Measurements from ENCODE around the gene TRABD2B. TPM values are rescaled to one million over a fixed set of nuclear protein-coding genes. Genes with fewer than 3 reads are reported as not detected.

TRABD2B gene
- total RNA-seq, 1 donor from 2014 or later, result 0.89 TPM

DNA sequence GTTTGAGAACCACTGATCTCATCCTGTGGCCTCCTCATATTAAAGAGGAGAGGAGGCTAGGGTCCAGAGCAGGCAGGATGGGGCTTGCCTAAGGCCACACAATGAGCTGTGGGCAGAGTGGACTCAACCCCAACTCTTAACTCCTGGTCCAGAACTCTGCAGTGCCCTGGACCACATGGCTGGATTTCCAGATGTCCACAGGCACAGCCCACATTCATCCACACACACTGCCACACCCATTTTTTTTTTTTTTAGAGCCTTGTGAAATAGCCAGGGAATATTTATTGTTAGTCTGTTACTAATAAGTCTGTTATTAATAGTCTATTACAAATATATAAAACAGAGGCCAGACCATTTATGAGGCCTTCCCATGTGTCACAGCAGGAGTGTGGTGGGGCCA lies 192.2 kb downstream of the TRABD2B start:
- H3K36me3 ChIP-seq (ENCODE audit: insufficient read depth, low read length), result no peaks in the 10 kb centered on the region
- H3K4me3 ChIP-seq (ENCODE audit: insufficient read depth, low read depth, low read length), result no peak overlapping the region
- no peak overlapping the region for H3K9ac ChIP-seq (ENCODE audit: low read length)
- H3K4me1 ChIP-seq (ENCODE audit: insufficient read depth, low read length), result no peaks in the 10 kb centered on the region
- H2AFZ ChIP-seq (ENCODE audit: low read depth, low read length), result no peak overlapping the region
- Mint-ChIP-seq H3K36me3 (ENCODE audit: low read depth, unreplicated experiment) (peaks cover 6% of the 10 kb centered on the region), H3K9me3 (ENCODE audit: unreplicated experiment) (peaks cover 2% of the 10 kb centered on the region), H3K4me3 (ENCODE audit: unreplicated experiment) (no peak overlapping the region), H3K4me1 (ENCODE audit: low read depth, unreplicated experiment) (peaks cover 11% of the 10 kb centered on the region), H3K27me3 (ENCODE audit: low read depth, unreplicated experiment) (peaks cover 15% of the 10 kb centered on the region), H3K27ac (ENCODE audit: unreplicated experiment) (no peak overlapping the region)
- no peaks in the 10 kb centered on the region for H4K20me1 ChIP-seq (ENCODE audit: insufficient read depth, low read length)
- H3K4me2 ChIP-seq (ENCODE audit: low read length), result no peak overlapping the region
- H3K27me3 ChIP-seq (ENCODE audit: insufficient read depth, low read length), result no peaks in the 10 kb centered on the region
- no peak for FAIRE-seq
- H3K79me2 ChIP-seq (ENCODE audit: insufficient read depth, low read length), result no peaks in the 10 kb centered on the region
- DNase-seq (ENCODE audit: low read depth), result no peak
- H3K9me3 ChIP-seq (ENCODE audit: insufficient read depth, low read depth, low read length), result no peaks in the 10 kb centered on the region
- no peak overlapping the region for H3K27ac ChIP-seq (ENCODE audit: low read depth, low read length)
- TF ChIP-seq, protein P1, sequence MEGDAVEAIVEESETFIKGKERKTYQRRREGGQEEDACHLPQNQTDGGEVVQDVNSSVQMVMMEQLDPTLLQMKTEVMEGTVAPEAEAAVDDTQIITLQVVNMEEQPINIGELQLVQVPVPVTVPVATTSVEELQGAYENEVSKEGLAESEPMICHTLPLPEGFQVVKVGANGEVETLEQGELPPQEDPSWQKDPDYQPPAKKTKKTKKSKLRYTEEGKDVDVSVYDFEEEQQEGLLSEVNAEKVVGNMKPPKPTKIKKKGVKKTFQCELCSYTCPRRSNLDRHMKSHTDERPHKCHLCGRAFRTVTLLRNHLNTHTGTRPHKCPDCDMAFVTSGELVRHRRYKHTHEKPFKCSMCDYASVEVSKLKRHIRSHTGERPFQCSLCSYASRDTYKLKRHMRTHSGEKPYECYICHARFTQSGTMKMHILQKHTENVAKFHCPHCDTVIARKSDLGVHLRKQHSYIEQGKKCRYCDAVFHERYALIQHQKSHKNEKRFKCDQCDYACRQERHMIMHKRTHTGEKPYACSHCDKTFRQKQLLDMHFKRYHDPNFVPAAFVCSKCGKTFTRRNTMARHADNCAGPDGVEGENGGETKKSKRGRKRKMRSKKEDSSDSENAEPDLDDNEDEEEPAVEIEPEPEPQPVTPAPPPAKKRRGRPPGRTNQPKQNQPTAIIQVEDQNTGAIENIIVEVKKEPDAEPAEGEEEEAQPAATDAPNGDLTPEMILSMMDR (IDR thresholded peaks at IDR 0.05; ENCODE audit: insufficient read depth, low read depth, low read length), result no peak
- TF ChIP-seq EZH2 (IDR thresholded peaks at IDR 0.05; ENCODE audit: insufficient read depth, low read length), result no peak

DNA sequence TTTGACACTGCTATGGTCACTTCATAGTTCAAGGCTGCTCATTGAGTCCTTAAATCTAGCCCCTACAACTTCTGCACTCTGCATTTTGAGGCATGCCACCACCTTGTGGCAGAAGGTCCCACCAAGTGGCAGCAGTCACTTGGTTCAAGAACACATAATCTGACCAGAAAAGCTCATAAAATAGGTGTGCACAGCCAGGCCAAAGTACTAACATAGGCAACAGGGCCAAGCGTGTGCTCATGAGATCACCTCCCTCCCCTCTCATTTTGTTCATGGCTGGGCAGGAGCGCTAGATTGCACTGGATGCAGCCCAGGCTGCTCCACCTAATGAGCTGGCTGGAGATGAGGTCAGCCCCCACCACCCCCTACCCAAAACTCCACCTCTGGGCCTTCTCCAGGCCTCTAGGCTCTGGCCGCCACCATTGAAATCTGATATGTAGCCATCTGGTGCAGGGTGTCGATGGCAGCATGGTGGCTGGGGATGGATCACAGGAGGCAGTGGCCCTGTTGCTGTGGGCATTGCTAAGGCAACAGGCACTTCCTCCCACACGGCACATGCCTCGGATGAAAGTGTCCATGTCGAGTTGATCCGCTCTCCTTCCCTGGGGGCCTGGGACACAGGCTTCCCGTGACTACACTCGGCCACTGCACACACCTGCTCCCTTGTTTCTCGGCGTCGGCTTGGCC lies 193.2 kb downstream of the TRABD2B start:
- H3K36me3 Mint-ChIP-seq (ENCODE audit: low read depth, unreplicated experiment), result peaks cover 8% of the 10 kb centered on the region
- Histone ChIP-seq H3K36me3 (ENCODE audit: insufficient read depth, low read length) (no peaks in the 10 kb centered on the region), H3K79me2 (ENCODE audit: insufficient read depth, low read length) (no peaks in the 10 kb centered on the region), H3K9me3 (ENCODE audit: insufficient read depth, low read depth, low read length) (no peaks in the 10 kb centered on the region), H3K4me1 (ENCODE audit: insufficient read depth, low read length) (no peaks in the 10 kb centered on the region), H3K27ac (ENCODE audit: low read depth, low read length) (no peak overlapping the region), H3K4me3 (ENCODE audit: insufficient read depth, low read depth, low read length) (no peak overlapping the region), H3K27me3 (ENCODE audit: insufficient read depth, low read length) (no peaks in the 10 kb centered on the region), H3K9ac (ENCODE audit: low read length) (no peak overlapping the region), H2AFZ (ENCODE audit: low read depth, low read length) (no peak overlapping the region), H3K4me2 (ENCODE audit: low read length) (no peak overlapping the region), H4K20me1 (ENCODE audit: insufficient read depth, low read length) (no peaks in the 10 kb centered on the region)
- peaks cover 2% of the 10 kb centered on the region for H3K9me3 Mint-ChIP-seq (ENCODE audit: unreplicated experiment)
- H3K27me3 Mint-ChIP-seq (ENCODE audit: low read depth, unreplicated experiment), result peaks cover 17% of the 10 kb centered on the region
- FAIRE-seq, result no peak
- no peak for TF ChIP-seq EZH2 (IDR thresholded peaks at IDR 0.05; ENCODE audit: insufficient read depth, low read length)
- TF ChIP-seq, protein P1 (IDR thresholded peaks at IDR 0.05; ENCODE audit: insufficient read depth, low read depth, low read length), result no peak
- DNase-seq (ENCODE audit: low read depth), result no peak
- no peak overlapping the region for H3K27ac Mint-ChIP-seq (ENCODE audit: unreplicated experiment)
- H3K4me3 Mint-ChIP-seq (ENCODE audit: unreplicated experiment), result no peak overlapping the region
- H3K4me1 Mint-ChIP-seq (ENCODE audit: low read depth, unreplicated experiment), result peaks cover 7% of the 10 kb centered on the region

DNA sequence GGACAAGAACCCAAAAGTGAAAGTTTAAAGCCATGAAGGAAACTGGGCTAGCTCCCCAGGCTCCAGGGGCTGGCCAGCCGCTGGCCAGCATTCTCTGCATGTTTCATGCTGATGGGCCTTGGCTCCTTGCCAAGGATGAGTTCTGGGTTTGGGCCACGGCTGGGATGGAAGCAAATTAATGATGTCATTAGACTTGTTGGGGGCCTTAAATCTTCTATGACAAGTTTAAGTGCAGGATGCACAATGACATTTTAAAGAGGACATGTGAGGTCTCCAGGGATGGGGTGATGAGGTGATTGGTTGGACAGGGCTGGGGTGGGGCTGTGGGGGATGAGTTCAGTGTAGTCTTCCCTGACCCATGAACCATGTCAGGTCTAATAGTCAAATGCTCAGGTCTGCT lies 199.6 kb downstream of the TRABD2B start:
- Histone ChIP-seq H3K36me3 (ENCODE audit: insufficient read depth, low read length) (no peaks in the 10 kb centered on the region), H4K20me1 (ENCODE audit: insufficient read depth, low read length) (no peaks in the 10 kb centered on the region), H3K79me2 (ENCODE audit: insufficient read depth, low read length) (no peaks in the 10 kb centered on the region), H2AFZ (ENCODE audit: low read depth, low read length) (no peak overlapping the region), H3K4me1 (ENCODE audit: insufficient read depth, low read length) (no peaks in the 10 kb centered on the region), H3K27me3 (ENCODE audit: insufficient read depth, low read length) (no peaks in the 10 kb centered on the region), H3K9me3 (ENCODE audit: insufficient read depth, low read depth, low read length) (no peaks in the 10 kb centered on the region), H3K9ac (ENCODE audit: low read length) (no peak overlapping the region), H3K4me3 (ENCODE audit: insufficient read depth, low read depth, low read length) (no peak overlapping the region), H3K4me2 (ENCODE audit: low read length) (no peak overlapping the region), H3K27ac (ENCODE audit: low read depth, low read length) (no peak overlapping the region)
- Mint-ChIP-seq H3K4me1 (ENCODE audit: low read depth, unreplicated experiment) (peaks cover 13% of the 10 kb centered on the region), H3K27me3 (ENCODE audit: low read depth, unreplicated experiment) (peaks cover 12% of the 10 kb centered on the region), H3K36me3 (ENCODE audit: low read depth, unreplicated experiment) (peaks cover 10% of the 10 kb centered on the region), H3K9me3 (ENCODE audit: unreplicated experiment) (peaks cover 1% of the 10 kb centered on the region), H3K27ac (ENCODE audit: unreplicated experiment) (peak overlapping the region; percentile 26), H3K4me3 (ENCODE audit: unreplicated experiment) (no peak overlapping the region)
- FAIRE-seq (no peak), DNase-seq (ENCODE audit: low read depth) (no peak)
- TF ChIP-seq, protein P1 (IDR thresholded peaks at IDR 0.05; ENCODE audit: insufficient read depth, low read depth, low read length), result no peak
- TF ChIP-seq EZH2 (IDR thresholded peaks at IDR 0.05; ENCODE audit: insufficient read depth, low read length), result no peak
